GM10248 (cell line): Measurements from ENCODE around the gene ZFYVE26.
A peak's percentile ranks its signal among the peaks of the same experiment; 100 is the strongest.

Experiments used
- CTCF ChIA-PET: fragments of 300-600 bp; sonication (Branson Sonifier 250); formaldehyde crosslinking; extraction: SDS; loops from one replicate; lab custom pipeline; 2021; ENCODE audit warnings: antibody characterized with exemption; lab: Yijun Ruan, JAX
- POLR2A ChIA-PET: fragments of 350-650 bp; sonication (Branson Sonifier 250); formaldehyde crosslinking; extraction: SDS; loops from one replicate; lab custom pipeline; 2020; ENCODE audit warnings: antibody characterized with exemption; lab: Yijun Ruan, JAX
- DNase-seq: peaks from one replicate; pipeline ENCODE4 v3.0.0; 2012; ENCODE audit errors: extremely low spot score
- TF ChIP-seq, protein P1 (sequence below): IDR thresholded peaks from 2 replicates; pipeline ENCODE4 v1.5.1; 2012; ENCODE audit warnings: mild to moderate bottlenecking, low read depth; ENCODE audit errors: extremely low read depth, missing control alignments, control extremely low read depth

ZFYVE26 gene

DNA sequence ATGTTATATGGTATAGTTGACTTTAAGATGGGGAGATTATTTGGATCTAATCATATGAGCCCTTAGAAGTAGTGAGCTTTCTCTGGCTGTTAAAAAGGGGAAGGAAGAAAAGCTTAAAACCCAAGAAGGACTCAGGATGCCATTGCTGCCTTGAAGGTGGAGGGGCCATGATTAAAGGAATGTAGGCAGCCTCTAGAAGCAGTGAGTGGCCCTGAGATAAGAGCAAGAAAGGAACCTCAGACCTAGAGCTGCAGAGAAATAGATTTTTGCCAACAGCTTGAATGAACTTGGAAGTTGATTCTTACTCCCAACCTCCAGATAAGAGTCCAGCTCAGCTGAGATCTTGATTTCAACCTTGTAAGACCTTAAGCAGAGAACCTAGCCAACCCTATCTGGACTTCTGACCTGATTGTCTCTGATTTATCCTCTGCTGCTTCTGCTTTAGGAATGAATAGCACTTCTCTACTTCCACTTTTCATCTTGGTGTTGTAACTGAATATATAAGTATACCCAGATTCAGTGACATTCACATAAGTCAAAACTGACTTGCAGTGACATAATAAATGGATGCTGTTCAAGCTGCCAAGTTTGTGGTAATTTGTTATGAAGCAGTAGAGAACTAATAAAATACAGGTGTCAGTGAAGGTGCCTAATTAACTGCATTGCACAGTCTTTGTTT, 36.7 kb upstream of the ZFYVE26 start:
- ChIA-PET CTCF (interaction anchor here (1.8 to 4.3 kb wide), 2 partner anchors 12 to 15 kb away, joined by 7 to 10 read pairs; no protein-coding TSS in a partner anchor), POLR2A (interaction anchor here (0.7 kb wide), 1 partner anchor 989 kb away, joined by 3 read pairs; no protein-coding TSS in a partner anchor)
- TF ChIP-seq, protein P1, sequence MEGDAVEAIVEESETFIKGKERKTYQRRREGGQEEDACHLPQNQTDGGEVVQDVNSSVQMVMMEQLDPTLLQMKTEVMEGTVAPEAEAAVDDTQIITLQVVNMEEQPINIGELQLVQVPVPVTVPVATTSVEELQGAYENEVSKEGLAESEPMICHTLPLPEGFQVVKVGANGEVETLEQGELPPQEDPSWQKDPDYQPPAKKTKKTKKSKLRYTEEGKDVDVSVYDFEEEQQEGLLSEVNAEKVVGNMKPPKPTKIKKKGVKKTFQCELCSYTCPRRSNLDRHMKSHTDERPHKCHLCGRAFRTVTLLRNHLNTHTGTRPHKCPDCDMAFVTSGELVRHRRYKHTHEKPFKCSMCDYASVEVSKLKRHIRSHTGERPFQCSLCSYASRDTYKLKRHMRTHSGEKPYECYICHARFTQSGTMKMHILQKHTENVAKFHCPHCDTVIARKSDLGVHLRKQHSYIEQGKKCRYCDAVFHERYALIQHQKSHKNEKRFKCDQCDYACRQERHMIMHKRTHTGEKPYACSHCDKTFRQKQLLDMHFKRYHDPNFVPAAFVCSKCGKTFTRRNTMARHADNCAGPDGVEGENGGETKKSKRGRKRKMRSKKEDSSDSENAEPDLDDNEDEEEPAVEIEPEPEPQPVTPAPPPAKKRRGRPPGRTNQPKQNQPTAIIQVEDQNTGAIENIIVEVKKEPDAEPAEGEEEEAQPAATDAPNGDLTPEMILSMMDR, result no peak
- peak; percentile 31 for DNase-seq

DNA sequence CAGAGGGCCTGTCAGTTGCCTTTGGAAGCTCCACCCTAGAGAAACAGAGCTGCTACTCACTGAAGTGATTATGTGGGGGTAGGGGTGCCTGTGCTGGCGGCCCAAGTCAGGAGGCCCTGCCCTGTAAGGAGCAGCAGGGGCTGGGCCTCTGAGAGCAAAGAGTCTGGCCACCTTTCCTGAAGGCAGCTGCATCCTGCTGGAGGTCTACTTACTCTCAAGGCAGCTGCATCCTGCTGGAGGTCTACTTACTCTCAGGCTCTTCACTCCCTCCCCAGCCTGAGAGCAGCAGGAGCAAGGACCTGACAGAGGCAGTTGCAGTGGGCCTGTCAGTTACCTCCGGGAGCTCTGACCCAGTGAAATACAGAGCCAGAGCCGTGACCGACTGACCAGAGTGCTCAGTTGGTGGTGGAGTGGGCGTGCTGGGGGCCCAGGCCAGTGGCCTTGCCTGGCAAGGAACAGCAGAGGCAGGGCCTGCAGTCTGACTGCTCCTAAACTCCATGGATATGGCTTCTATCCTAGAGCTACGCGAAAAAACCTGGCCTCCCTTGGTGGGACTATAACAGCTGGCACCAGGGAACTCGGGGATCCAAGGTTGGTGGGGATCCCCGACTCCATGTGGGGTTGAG, 35.5 kb upstream of the ZFYVE26 start:
- CTCF ChIA-PET, result interaction anchor here (1.0 to 4.3 kb wide), 3 partner anchors 11 to 14 kb away, joined by 3 to 10 read pairs (median 7); no protein-coding TSS in a partner anchor
- TF ChIP-seq, protein P1, result no peak
- POLR2A ChIA-PET, result no interaction called here

DNA sequence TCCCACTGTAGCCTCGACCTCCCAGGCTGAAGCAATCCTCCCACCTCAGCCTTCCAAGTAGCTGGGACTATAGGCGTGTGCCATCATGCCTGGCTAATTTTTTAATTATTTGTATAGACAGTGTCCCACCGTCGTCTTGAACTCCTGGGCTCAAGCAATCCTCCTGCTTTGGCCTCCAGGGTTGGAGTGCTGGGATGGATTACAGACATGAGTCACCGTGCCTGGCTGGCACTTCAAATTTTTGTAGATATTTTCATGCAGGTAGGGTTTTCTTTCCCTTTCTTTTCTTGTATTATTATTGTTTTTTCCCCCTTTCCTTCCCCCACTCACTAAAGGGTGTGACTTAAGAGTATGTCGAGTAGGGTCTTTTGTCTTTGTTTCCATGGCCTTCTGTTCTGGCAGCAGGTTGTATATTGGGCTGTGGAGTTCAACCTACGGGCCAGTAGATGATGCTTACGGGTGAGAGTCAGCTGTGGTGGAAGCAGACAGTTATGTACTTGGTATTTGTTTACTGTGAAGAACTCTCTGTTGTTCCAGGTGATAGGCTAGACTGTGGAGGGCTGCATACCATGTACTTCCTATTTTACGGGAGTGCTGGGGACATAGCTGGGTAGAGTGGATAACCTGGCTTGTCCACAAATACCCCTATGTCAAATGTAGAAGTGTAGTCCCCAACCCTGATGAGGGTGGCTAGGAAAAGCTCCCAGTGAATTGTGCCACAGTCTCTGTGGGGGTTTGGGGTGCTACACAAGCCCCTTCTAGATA, 33.9 kb upstream of the ZFYVE26 start:
- DNase-seq, result no peak
- TF ChIP-seq, protein P1, result no peak
- ChIA-PET POLR2A (no interaction called here), CTCF (interaction anchor here (0.8 to 4.3 kb wide), 3 partner anchors 13 to 33 kb away, joined by 3 to 10 read pairs (median 5); no protein-coding TSS in a partner anchor)

More for the DNA sequence above, 35.5 kb upstream of the ZFYVE26 start:
- DNase-seq, result no peak

DNA sequence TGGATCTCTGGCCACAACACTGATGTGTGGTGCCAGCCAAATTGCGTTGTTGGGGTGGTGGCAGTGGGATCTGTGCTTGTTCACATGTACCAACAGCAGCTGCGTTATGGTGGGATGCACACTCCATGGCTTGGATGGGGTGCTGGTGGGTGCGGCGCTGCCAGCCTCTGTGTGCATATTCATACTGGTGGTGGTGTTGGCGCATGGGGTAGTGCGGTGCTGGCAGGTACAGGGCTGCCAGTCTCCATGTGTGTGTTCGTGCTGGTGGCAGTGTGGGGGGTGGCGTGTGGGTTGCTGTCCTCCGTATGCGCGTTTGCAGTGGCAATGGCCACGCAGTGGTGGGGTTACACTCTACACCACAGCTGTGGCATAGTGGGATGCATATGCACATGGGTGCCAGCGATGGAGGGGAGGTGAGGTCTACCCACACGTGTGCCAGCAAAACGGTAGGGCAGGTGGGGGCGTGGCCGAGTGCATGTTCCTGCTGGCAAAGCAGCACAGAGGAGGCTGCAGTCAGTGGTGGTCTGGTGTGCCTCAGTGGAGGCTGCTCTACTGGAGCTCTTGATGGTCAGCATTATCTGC, 29.7 kb upstream of the ZFYVE26 start:
- TF ChIP-seq, protein P1, result no peak
- ChIA-PET CTCF (interaction anchor here (1.1 kb wide), 1 partner anchor 9 kb away, joined by 3 read pairs; no protein-coding TSS in a partner anchor), POLR2A (no interaction called here)
- DNase-seq, result no peak

DNA sequence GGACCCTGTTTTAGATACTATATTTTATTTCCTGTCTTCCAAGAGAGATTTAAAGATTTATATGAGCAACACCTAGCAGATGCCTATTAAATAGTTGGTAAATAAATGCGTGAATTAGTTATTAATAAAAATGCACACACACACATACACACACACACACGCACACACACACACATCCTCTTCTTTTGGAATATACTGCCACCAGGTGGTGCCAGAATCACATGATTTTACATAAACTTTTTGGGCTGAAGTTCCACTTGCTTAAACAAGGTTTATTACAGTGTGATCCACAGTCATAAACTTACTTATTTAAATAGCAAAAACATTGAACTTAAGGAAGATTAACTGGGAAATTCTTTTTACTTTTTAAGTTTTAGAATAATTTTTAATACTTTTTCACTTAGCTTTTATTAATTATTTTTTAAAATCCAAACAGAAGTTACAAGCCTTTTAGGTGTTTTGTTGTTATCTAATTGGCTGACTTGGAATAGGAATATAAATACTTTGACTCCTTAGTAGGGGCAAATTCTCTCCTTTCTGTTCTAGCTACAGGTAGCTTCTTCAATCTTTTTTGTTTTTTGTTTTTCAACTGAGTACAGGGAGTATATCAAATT, 20.7 kb upstream of the ZFYVE26 start:
- no peak for DNase-seq
- TF ChIP-seq, protein P1, result peak; percentile 67
- CTCF ChIA-PET, result interaction anchor here (0.6 to 2.1 kb wide), 18 partner anchors 9 to 1007 kb away, joined by 3 to 10 read pairs (median 4); no protein-coding TSS in a partner anchor

More for the DNA sequence above, 20.7 kb upstream of the ZFYVE26 start:
- POLR2A ChIA-PET, result no interaction called here
